Liver (tissue), 9 donors: ENCODE results near the gene C2CD2. TPM values are rescaled to one million over a fixed set of nuclear protein-coding genes. Genes with fewer than 3 reads are reported as not detected.

Experiments
- DNase-seq: peaks from one replicate; pipeline ENCODE4 v3.0.0-alpha.2; 2017; ENCODE audit warnings: low spot score
- H3K27ac ChIP-seq, 2 donors: one replicate each; pipeline ENCODE4 v1.7.0; 2013; ENCODE audit warnings: inconsistent platforms in 2 of 2, low read length in 2 of 2, control low read depth in 1 of 2, low read depth in 1 of 2, mild to moderate bottlenecking in 1 of 2
- H3K27me3 ChIP-seq, 4 donors: one replicate each; pipeline versions ENCODE4 v1.6.1 to v1.7.0; 2013; ENCODE audit warnings: low read length in 3 of 4, inconsistent platforms in 1 of 4, mild to moderate bottlenecking in 1 of 4, moderate library complexity in 1 of 4; ENCODE audit not compliant: control insufficient read depth in 4 of 4, insufficient read depth in 4 of 4
- H3K36me3 ChIP-seq, 4 donors: one replicate each; pipeline versions ENCODE4 v1.6.1 to v1.7.0; 2013; ENCODE audit warnings: low read length in 3 of 4, mild to moderate bottlenecking in 3 of 4, low read depth in 1 of 4, moderate library complexity in 1 of 4; ENCODE audit not compliant: control insufficient read depth in 4 of 4, insufficient read depth in 3 of 4
- H3K4me1 ChIP-seq, 4 donors: one replicate each; pipeline versions ENCODE4 v1.6.1 to v1.7.0; 2013; ENCODE audit warnings: low read length in 3 of 4, mild to moderate bottlenecking in 3 of 4, moderate library complexity in 1 of 4; ENCODE audit not compliant: control insufficient read depth in 4 of 4, insufficient read depth in 4 of 4
- H3K4me3 ChIP-seq, 3 donors: one replicate each; pipeline versions ENCODE4 v1.6.1 to v1.7.0; 2013; ENCODE audit warnings: low read length in 3 of 3, control low read depth in 1 of 3, low read depth in 1 of 3, mild to moderate bottlenecking in 1 of 3
- H3K9ac ChIP-seq, 2 donors: one replicate each; pipeline ENCODE4 v1.7.0; 2013; ENCODE audit warnings: low read length in 2 of 2, mild to moderate bottlenecking in 2 of 2, moderate library complexity in 2 of 2, control low read depth in 1 of 2, low read depth in 1 of 2
- H3K9me3 ChIP-seq, 4 donors: one replicate each; pipeline versions ENCODE4 v1.6.1 to v1.7.0; 2013; ENCODE audit warnings: low read length in 3 of 4; ENCODE audit not compliant: control insufficient read depth in 4 of 4
- ATF3 ChIP-seq: IDR thresholded peaks from 2 replicates; pipeline ENCODE4 v1.6.1; 2016; ENCODE audit warnings: antibody characterized with exemption
- CTCF ChIP-seq: fragments of 150-350 bp; IDR thresholded peaks from 2 replicates; pipeline ENCODE4 v1.5.1; 2017; ENCODE audit warnings: improper control_type of control experiment, low read depth, low read length; ENCODE audit not compliant: missing input control
- FOXA1 ChIP-seq: IDR thresholded peaks from 2 replicates; pipeline ENCODE4 v1.6.1; 2016; ENCODE audit warnings: antibody characterized with exemption
- FOXA2 ChIP-seq: IDR thresholded peaks from 2 replicates; pipeline ENCODE4 v1.6.1; 2016; ENCODE audit warnings: antibody characterized with exemption
- HNF4A ChIP-seq, 2 donors: conservative IDR thresholded peaks; 2 replicates each; pipeline ENCODE4 v1.6.1; 2016; ENCODE audit warnings: antibody characterized with exemption in 2 of 2, mild to moderate bottlenecking in 2 of 2
- HNF4G ChIP-seq: IDR thresholded peaks from 2 replicates; pipeline ENCODE4 v1.6.1; 2016; ENCODE audit warnings: antibody characterized with exemption
- MAX ChIP-seq: IDR thresholded peaks from 2 replicates; pipeline ENCODE4 v1.6.1; 2016; ENCODE audit warnings: antibody characterized with exemption
- REST ChIP-seq: IDR thresholded peaks from 2 replicates; pipeline ENCODE4 v1.6.1; 2016; ENCODE audit warnings: antibody characterized with exemption, mild to moderate bottlenecking
- RXRA ChIP-seq, 2 donors: IDR thresholded peaks; 2 replicates each; pipeline ENCODE4 v1.6.1; 2017 to 2018; ENCODE audit warnings: antibody characterized with exemption in 2 of 2, mild to moderate bottlenecking in 1 of 2
- SP1 ChIP-seq: IDR thresholded peaks from 2 replicates; pipeline ENCODE4 v1.6.1; 2018; ENCODE audit warnings: antibody characterized with exemption, mild to moderate bottlenecking
- TAF1 ChIP-seq: conservative IDR thresholded peaks from 2 replicates; pipeline ENCODE4 v1.6.1; 2016; ENCODE audit warnings: antibody characterized with exemption, mild to moderate bottlenecking
- YY1 ChIP-seq: IDR thresholded peaks from 2 replicates; pipeline ENCODE4 v1.6.1; 2016; ENCODE audit warnings: antibody characterized with exemption, mild to moderate bottlenecking
- ZBTB33 ChIP-seq: IDR thresholded peaks from 2 replicates; pipeline ENCODE4 v1.6.1; 2016; ENCODE audit warnings: antibody characterized with exemption
- WGBS: extraction: QIAGEN DNeasy Blood & Tissue Kit; methylation state at CpG from one replicate; pipeline ENCODE4 v1.1.7; 2013; 5-methylcytosine and 5-hydroxymethylcytosine counted together
- polyA plus RNA-seq, 2 donors: library from polyadenylated mRNA; stranded (reverse) in 1 of 2; unstranded in 1 of 2; fragments of 200-250 nt in 1 of 2; fragments of >200 nt in 1 of 2; fragmentation: Nextera tagmentation in 1 of 2; extraction: Ambion mirVana in 1 of 2; gene quantifications; one replicate each; pipeline versions ENCODE4 v1.2.1 to v1.2.3, GENCODE V29; 2013 to 2015
- total RNA-seq, 2 donors: library from RNA; depleted of rRNA; stranded (reverse); fragments of >200 nt; gene quantifications; one replicate each; pipeline ENCODE4 v1.2.3, GENCODE V29; 2014
- donor health status: healthy.
- donor health status: healthy.
- donor health status: healthy.
- donor health status: healthy.
- donor health status: healthy.

Gene C2CD2
- total RNA-seq = 10 to 100 TPM in 1 of 2 donors, 1 to 10 TPM in 1; 6.7 to 17.9 TPM
- polyA plus RNA-seq = 1 to 10 TPM; 2.9 to 5.2 TPM

GRCh38 chr21:41953831-41954653 is at the start of gene C2CD2:
C2CD2 (minus strand) TSS chr21:41954018; CDS start chr21:41953648, 370 bp downstream.
- Histone ChIP-seq H3K4me1 (peaks cover 4 to 12% (median 11%) of the 10 kb centered on the region in 4 donors), H3K27ac (peak within 1 kb of the TSS; percentile 60 to 67), H3K9me3 (no peaks in the 10 kb centered on the region), H3K9ac (peak within 1 kb of the TSS in 1 of 2 donors; percentile 6), H3K36me3 (no peaks in the 10 kb centered on the region), H3K27me3 (no peaks in the 10 kb centered on the region), H3K4me3 (peak within 1 kb of the TSS; percentile 14 to 80 (median 63))
- 6% methylated on average over 85 of the region's 85 CpGs for WGBS
- DNase-seq = peak; percentile 59
- TF ChIP-seq FOXA1 = no peak
- TF ChIP-seq TAF1 = no peak
- no peak for TF ChIP-seq HNF4G

GRCh38 chr21:42003051-42003461 is 49.2 kb upstream of the C2CD2 start:
- H3K4me1 ChIP-seq = no peaks in the 10 kb centered on the region
- H3K4me3 ChIP-seq = no peak overlapping the region
- TF ChIP-seq RXRA (IDR thresholded peaks at IDR 0.05) (no peak), SP1 (no peak)
- no peaks in the 10 kb centered on the region for H3K9me3 ChIP-seq
- no peak overlapping the region for H3K27ac ChIP-seq
- H3K9ac ChIP-seq = no peak overlapping the region
- peaks cover 3 to 18% (median 13%) of the 10 kb centered on the region in 4 donors for H3K36me3 ChIP-seq
- 83% methylated on average over 4 of the region's 4 CpGs for WGBS
- DNase-seq = no peak
- no peaks in the 10 kb centered on the region for H3K27me3 ChIP-seq

- Histone ChIP-seq H3K9ac (no peak overlapping the region), H3K4me3 (no peak overlapping the region), H3K36me3 (peaks cover 2 to 19% (median 11%) of the 10 kb centered on the region in 4 donors), H3K27me3 (no peaks in the 10 kb centered on the region), H3K4me1 (no peaks in the 10 kb centered on the region), H3K27ac (no peak overlapping the region), H3K9me3 (no peaks in the 10 kb centered on the region)
- DNase-seq = no peak
- TF ChIP-seq FOXA1 (no peak), MAX (no peak), RXRA (IDR thresholded peaks at IDR 0.05) (no peak), ZBTB33 (no peak), CTCF (no peak), HNF4A (conservative IDR thresholded peaks at IDR 0.05) (no peak), YY1 (no peak), REST (no peak), ATF3 (no peak), FOXA2 (no peak), TAF1 (no peak), SP1 (no peak)
- WGBS = 93% methylated on average over 14 of the region's 14 CpGs
These were observed 48.7 kb upstream of the C2CD2 start for GRCh38 chr21:42002421-42002958.
